Measurements from ENCODE around the gene CRY2.
"Not testable (repeated sequence)": the region's sequence is repeated elsewhere in the genome, so short reads cannot be mapped to it uniquely, and the experiment has no call there.

CRY2 gene

DNA sequence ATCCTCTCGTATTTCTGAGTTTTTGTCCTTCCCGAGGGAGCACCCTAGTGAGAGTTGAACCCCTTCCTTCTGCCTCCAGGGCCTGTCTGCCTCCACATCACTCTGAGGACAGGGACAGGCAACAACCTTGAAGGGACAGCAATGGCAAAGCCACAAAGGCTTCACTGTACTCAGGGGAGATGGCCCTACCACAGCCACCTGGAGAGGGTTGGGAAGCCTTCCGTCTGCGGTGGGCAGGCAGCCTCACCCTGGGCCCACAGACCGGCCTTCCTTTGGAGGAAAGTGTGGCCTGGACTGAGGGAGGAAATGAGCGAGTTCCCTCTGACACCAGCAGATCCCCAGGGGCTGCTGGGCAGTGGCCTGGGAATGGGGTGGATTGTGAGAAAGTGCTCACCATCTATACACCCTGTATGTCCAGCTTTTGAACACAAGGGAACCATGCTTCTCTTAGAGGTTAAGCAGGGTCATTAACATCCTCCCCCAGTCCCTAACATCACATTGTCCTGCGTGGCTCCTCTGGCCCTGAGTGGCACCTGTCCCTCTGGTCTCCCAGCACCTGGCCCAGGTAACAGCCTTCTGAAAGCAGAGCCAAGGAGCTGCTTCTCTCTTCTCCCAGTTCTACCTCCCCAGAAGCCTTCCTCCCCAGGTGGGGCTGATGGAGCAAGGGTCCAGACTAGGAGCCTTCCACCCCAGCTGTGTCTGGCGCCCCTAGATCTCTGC, 35.5 kb upstream of the CRY2 start:
- no peak for DNase-seq

DNA sequence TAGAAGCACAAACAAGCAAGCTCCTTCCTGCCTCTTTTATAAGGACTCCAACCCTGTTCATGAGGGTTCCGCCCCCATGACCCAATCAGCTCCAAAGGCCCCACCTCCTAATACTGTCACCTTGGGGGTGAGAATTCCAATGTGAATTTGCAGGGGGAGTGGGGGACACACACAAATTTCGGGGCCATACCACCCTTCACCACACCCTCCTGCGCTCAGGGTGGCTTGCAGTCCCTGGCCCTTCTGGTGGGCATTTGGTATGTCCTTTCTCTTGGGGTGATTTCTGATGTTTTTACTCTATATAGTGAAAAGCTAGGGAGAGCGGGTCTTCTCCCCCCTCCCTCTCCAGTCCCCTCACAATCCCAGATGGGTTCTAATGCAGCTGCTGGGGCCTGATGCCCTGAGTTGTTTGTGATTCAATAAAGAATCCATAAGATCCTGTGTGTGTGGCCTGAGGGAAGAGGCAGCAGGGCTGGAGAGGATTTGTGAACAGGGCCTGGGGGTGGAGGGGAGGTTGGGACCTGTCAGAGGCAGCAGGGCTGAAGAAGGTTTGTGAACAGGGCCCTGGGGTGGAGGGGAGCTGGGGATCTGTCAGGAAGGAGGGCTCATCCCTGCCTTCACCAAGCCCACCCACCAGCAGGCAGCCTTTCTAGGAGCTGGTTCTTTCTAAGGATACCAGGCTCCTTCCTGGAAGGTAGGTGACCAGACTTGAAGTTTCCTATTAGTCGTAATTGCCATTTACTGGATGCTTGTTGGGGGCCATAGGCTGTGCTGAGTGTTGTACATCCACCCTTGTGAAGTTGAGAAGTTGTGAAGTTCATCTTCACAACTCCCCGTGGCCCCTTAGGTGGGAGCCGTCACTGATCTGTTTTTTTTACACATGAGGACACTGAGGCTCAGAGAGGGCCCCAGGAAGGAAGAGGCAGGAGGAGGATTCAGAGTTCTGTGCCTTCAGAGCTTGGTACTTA, 34.4 kb upstream of the CRY2 start:
- DNase-seq: no peak

DNA sequence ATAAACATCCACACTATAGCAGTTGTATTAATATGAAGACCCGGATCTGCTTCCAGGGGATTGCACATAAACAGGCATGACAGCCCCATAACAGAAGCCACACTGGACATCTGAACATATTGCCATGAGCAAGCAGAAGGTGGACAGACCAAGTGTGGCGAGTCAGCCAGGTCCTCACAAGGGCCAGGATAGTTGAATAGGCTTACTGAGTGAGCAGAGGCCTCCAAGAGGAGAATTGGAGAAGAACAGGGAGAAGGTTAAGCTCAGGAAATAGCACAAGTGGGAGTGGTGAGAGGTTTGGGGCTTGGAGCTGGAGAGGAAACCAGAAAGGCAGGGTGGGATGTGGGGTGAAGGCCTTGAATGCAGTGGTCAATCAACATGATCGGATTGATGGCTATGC, 31.5 kb upstream of the CRY2 start:
- DNase-seq: no peak

DNA sequence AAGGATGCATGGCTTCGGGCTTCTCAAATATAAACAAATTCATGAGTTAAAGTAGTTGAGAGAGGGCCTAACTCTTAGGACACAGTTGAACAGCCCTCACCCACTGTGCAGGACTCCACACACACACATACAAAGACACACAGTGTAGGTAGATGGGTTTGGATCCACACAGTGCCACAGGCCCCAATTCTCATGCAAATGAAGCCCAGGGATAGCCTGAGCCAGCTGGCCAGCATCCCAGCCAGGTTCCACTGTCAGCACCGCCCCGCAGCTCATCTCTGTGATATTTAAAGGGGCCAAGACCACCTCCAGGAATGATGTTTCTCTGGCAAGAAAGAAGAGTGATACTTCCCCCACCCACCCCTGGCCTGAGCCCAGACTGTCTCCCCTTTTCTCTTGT, 30.7 kb upstream of the CRY2 start:
- no peak for DNase-seq

DNA sequence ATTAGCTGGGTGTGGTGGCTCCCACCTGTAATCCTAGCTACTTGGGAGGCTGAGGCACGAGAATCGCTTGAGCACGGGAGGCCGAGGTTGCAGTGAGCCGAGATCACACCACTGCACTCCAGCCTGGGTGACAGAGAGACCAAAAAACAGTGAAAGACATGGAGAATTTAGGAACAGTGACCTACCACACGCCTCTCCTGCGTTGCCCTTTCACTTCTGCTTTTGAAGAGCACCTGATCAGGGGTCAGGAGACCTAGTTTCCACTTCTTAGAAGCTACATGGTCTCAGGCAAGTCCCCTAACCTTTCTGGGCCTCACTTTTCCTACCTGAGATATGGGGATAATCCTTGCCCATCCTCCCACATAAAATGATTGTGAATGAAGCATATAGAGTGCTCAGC, 30.1 kb upstream of the CRY2 start:
- no peak for DNase-seq

DNA sequence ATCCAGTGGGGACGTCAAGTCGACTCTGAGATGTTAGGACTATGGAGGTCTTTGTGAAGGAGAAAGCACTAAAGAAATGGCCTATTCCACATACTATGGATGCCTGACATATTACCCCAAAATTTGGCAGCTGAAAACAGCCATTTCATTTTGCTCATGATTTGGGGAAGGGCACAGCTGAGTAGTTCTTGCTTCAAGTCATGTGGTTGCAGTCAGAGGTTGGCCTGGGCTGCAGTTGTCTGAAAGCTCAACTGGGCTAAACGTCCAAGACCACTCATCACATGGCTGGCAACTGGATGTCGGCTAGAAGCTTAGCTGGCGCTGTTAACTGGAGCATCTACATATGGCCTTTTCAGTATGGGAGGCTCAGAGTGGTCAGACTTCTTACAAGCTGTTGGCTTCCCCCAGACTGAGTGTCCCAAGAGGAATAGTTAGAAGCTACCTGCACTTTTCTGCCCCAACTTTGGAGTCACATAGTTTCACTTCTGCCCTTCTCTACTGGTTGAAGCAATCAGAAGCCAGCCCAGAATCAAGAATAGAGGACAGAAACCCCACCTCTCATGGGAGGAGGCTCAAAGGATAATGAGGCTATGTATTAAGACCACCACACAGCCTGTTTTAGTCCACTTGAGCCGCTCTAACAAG, 28.2 kb upstream of the CRY2 start:
- no peak for DNase-seq

DNA sequence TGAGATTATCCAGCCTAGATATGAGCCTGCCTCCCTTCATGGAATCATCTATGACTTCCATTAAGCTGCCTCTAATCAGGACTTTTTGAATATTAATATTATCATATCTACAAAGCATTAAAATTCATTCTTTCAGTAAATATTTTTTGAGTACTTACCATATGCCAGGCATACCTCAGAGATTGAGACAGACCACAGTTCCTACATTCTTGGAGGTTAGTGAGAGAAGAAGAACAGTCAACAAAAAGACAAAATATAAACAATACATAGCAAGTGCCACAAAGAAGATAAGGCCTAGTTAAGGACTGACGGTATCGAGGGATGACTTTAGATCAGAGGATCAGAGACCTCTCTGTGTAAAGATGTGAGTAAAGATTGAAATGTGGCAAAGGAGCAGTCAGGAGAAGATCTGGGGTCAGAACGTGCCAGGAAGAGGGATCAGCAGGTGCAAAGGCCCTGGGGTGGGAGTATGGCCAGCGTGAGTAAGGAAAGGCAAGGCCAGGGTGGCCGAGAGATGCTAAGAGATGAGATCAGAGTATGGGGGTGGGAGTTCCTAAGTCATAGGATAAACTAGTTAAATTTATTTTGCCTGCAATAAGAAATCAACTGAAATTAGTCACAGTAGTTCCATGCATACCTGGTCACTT, 26.9 kb upstream of the CRY2 start:
- no peak for DNase-seq

DNA sequence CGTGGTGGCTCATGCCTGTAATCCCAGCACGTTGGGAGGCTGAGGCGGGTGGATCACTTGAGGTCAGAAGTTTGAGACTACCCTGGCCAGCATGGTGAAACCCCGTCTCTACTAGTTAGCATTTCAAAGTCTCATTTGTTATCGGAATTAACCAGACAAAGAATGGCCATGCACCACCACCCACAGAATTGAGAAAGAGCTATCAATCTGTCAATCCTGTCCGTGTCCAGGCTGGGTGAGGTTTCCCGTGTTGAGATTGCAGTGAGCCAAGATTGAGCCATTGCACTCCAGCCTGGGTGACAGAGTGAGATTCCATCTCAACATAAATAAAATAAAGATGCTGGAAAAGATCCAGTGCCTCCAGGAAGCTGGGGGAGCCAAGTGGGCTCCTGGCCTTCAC, 20.8 kb upstream of the CRY2 start:
- DNase-seq: not testable (repeated sequence)

DNA sequence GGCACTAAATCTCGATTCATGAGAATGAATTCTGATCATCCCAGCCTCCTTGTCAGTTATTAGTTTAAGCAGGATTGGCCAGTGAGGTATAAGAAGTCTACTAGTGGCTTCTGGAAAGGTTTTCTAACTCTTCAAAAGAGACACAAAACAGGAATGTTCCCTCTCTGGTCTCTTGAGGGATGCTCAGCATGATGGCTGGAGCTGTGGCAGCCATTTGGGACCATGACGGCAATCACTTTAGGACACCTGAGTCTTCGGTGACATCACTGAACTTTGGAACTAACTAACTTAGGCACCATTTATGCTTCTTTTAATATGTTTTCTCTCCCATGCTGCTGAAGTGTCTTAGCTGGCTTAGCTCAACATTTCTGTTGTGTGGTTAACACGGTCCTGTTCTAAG, 20.2 kb upstream of the CRY2 start:
- DNase-seq: no peak

DNA sequence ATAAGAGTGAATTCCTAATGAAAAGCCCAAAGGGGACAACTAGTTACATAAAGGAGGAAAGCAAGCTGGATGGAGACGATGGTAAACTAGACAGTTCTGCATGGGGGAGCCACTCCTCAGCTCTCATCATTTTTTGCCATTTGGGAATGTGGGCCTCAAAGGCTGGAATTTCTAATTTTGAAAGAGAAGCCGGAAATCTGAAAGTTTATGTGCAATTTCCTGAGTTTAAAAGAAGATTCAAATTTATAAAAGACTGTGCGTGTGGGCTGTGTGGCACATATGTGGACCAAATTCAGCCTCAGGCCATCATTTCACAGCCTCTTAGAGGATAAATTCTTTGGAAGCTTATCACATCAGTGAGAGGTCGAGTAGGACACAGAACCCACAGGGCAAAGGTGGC, 18.3 kb upstream of the CRY2 start:
- DNase-seq: no peak

DNA sequence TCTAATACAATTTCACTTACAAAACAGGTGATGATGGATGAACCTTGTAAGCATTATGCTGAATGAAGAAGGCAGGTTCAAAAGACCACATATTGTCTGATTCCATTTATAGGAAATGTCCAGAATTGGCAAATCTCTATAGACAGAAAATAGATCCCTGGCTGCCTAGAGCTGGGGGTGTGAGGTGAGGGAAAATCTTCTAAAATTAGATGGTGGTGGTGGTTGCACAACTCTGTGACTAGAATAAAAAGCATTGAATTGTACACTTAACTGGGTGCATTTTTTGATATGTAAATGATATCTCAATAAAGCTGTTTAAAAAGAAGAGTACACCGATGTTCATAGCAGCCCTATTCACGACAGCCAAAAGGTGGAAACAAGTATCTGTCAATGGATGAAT, 16.7 kb upstream of the CRY2 start:
- DNase-seq: no peak

DNA sequence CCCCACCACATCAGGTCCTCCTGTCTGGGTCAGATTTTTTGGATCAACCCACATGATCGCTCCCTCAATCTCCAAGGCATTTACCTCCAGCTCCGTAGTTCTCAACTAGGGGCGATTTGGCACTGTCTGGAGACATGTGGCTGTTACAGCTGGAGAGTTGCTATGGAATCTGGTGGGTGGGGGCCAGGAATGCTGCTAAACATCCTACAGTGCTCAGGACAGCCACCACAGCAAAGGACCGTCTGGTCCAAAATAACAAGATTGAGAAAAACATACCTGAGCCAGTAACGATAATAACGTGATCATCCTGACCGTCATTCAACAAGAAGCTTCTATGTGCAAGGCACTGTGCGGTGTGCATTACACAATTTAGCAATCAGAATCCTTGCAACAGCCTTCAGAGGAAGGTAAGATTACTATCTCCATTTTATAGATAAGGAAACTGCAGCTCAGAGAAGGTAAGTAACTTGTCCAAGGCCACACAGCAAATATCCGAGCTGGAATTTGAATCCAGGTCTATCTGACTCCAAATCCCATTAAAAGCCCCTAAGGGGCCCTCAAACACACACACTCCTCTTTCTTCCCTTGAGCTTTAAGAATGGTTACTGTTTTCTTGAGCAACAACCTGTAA, 14.3 kb upstream of the CRY2 start:
- no peak for DNase-seq

DNA sequence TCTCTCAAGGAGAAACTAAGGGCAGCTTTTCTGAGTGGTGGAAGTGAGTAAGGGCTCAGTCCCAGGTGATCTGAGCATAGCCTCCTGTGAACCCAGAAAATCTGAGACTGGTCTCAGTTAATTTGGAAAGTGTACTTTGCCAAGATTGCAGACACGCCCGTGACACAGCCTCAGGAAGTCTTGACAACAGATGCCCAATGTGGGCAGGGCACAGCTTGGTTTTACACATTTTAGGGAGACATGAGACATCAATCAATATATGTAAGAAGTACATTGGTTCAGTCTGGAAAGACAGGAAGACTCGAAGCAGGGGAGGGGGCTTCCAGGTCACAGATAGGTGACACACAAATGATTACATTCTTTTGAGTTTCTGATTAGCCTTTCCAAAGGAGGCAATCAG, 13.5 kb upstream of the CRY2 start:
- DNase-seq: no peak

DNA sequence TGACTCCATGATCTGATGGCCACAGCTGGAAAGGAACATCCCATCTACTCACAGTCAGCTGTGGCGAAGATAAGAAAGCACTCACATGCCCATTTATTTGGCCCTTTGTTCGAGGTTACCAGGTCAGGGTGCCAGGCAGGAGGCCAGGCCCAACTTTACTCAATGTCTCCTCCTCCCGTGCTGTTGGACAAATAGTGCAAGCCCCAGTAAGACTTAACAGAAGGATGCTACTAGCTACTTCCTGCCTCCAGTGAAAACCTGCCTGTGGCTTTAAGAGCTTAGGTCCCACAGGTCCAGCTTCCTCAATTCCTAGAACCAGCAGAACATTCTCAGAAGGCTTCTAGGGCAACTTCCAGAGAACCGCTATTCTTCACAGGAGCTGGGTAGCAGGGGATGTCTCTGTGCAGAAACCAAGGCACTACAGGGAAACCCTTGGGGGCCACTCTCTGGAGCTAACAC, 12.9 kb upstream of the CRY2 start:
- no peak for DNase-seq

DNA sequence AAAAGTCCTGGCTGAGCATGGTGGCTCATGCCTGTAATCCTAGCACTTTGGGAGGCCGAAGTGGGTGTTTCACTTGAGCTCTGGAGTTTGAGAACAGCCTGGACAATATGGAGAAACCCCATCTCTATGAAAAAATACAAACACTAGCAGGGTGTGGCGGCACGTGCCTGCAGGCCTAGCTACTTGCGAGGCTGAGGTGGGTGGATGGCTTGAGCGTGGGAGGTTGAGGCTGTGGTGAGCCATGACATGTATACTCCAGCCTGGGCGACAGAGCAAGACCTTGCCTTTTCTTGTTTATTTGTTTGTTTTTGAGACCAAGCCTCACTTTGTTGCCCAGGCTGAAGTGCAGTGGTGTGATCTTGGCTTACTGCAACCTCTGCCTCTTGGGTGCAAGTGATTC, 8.1 kb upstream of the CRY2 start:
- DNase-seq: no peak

DNA sequence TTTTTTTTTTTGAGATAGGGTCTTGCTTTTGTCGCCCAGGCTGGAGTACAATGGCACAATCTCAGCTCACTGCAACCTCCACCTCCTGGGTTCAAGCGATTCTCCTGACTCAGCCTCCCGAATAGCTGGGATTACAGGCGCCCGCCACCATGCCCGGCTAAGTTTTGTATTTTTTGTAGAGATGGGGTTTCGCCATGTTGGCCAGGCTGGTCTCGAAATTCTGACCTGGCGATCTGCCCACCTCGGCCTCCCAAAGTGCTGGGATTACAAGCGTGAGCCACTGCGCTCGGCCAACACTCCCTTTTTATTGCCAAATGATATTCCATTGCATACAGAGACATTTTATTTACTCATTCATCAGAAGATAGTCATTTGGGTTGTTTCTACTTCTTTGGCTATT, 7.0 kb upstream of the CRY2 start:
- not testable (repeated sequence) for DNase-seq

DNA sequence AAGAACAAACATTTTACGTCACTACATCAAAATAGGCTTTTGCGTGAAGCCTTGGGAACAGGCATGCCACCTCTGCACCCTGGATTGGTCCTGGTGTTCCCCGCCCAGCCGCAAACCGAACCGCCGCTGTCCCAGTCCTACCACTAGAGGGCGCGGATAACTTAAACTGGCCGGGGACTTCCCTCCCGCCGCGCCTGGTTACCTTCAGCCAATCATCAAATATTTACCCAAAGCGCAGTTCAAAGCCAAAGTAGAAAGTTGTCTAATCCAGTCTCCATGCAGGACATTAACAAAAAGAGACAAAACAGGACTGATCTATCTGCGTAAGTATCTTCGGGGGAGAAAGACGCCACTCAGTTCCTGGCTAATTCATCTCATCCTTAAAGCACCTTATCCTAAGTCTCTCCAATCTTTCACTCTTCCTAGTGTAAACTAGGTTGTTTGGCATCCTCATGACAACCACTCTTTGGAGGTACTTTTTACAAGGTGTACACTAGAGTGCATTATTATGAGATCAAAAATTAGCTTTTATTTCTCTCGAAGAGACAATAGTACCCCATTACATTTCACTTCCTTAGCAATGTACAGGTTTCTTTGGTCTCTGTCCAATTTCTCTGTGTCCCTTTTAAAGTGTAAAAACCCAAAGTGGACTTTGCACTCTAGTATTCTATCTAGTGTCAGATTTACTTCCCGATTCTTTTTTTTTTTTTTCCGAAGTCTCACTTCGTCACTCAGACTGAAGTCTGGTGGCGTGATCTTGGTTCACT, 3.9 kb upstream of the CRY2 start:
- peak; percentile 92 for DNase-seq

DNA sequence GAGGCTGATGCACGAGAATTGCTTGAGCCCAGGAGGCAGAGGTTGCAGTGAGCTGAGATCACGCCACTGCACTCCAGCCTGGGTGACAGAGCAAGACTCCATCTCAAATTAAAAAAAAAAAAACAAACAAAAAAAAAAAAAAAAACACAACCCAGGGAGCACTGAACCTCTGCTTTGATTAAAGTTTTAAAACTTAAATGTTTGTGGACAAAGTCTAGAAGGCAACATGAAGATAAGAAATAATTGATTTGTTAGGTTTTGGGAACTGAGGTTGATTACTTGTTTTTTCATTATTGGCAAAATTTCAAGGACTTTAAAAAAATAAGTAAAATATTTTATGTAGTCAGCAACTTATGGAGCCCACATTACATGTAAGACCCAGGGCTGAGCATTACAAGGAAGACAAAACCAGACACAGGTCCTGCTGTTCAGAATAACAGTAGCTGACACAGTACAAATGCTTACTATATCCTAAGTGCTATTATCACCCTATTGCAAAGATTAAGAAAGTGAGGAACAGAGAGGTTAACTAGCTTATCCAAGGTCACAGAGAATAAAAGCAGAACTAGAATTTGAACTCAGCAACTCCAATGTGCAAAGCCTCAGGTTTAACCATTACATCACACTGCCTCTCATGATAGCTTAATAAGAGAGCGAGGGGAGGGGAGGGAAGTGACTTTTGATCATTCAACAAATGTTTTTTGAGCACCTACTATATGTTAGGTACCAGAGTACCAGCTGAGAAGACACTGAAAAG, 2.3 kb upstream of the CRY2 start:
- DNase-seq: no peak

DNA sequence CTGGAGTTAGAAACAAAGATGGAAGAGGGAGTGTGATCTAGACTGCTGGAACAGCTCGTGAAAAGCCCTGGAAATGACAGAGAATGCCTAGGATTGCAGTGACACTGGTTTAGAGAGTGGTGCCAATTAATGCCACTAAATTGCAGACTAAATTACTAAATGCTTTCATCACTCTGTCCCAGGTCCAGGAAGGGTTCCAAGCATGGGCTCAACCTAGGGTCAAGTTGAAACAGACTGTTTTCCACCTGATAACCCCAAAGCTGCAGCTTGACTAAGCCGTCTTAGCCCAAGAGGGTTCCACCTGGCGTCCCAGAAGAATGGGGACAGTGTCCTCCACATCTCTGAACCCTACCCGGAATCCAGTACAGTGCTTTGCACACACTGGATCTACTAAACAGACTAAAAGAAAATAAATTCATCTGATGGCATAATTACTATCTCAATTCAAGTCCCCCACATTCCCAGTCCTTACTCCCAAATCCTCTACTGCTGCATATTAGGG, 1.1 kb upstream of the CRY2 start:
- no peak for DNase-seq

DNA sequence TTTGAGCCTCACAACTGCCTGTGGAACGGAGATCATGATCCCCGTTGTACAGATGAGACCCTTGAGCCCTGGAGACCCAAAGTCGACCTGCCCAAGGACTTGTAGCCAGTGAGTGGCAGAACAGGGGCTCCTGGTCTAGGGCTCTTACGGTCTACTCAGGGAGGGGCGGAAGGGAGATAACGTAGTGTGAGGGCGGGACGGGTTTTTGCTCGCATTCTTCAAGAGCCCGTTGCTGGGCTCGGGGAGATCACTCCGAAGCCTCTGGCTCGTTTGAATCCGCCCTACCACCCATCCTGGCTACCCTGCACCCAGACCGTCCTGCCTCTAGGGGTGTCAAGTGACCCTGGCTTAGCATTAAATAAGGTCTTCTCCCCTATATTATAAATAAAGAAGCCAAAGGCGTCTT, 639 bp downstream of the CRY2 start:
- DNase-seq: peak; percentile 73

DNA sequence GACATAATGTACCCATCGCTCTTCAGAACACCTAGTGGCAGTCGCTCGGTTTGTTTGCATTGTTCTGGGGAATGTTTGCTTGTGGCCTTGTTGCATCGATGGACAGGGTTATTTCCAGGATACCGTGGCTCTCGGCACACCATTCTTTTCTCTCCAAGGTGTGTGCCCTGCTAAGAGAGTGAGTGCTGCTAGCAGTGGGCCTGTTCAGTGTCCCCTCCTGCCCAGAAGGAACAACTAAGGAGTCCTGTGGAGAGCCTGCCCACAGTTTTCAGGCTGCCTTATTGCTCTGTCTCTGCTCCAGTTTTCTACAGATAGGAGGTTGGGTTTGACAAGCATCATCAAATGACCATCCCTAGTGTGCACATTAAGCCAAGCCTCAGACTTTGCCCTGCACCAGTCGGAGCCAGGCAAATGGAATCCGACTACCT, 1.4 kb downstream of the CRY2 start:
- no peak for DNase-seq
